PC-9 (cell line): ENCODE results near the gene IER3.
"Not testable (repeated sequence)": the region's sequence is repeated elsewhere in the genome, so short reads cannot be mapped to it uniquely, and the experiment has no call there.

Experiments
- EZH2 ChIP-seq: fragments of 200-600 bp; sonication (generic); IDR thresholded peaks from 2 replicates; pipeline ENCODE4 v1.8.0; 2017; ENCODE audit warnings: antibody characterized with exemption, low read depth
- TF ChIP-seq, protein P1 (sequence below): fragments of 200-600 bp; sonication (generic); conservative IDR thresholded peaks from 2 replicates; pipeline ENCODE4 v1.6.1; 2017; ENCODE audit warnings: mixed run types, antibody characterized with exemption, mild to moderate bottlenecking, moderate library complexity

DNA sequence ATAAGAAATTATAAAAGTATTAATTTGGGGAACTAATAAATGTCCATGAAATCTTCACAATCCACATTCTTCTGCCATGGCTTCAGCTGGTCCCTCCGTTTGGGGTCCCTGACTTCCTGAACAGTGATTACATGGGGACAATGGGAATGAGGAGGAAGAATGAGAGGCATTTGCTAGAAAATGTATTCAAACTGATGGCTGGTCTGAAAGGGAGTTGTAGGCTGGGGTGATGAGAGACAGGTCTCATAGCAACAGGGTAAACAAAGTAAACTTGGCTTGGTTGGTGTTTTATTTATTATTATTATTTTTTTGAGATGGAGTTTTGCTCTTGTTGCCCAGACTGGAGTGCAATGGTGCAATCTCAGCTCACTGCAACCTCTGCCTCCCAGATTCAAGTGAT is 21.1 kb upstream of the IER3 start:
- TF ChIP-seq, protein P1, sequence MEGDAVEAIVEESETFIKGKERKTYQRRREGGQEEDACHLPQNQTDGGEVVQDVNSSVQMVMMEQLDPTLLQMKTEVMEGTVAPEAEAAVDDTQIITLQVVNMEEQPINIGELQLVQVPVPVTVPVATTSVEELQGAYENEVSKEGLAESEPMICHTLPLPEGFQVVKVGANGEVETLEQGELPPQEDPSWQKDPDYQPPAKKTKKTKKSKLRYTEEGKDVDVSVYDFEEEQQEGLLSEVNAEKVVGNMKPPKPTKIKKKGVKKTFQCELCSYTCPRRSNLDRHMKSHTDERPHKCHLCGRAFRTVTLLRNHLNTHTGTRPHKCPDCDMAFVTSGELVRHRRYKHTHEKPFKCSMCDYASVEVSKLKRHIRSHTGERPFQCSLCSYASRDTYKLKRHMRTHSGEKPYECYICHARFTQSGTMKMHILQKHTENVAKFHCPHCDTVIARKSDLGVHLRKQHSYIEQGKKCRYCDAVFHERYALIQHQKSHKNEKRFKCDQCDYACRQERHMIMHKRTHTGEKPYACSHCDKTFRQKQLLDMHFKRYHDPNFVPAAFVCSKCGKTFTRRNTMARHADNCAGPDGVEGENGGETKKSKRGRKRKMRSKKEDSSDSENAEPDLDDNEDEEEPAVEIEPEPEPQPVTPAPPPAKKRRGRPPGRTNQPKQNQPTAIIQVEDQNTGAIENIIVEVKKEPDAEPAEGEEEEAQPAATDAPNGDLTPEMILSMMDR, result not testable (repeated sequence)
- TF ChIP-seq EZH2, result not testable (repeated sequence)
